Parathyroid adenoma (tissue), 2 donors: ENCODE results near the gene STXBP6.

ENCODE experiments used
- H2AFZ ChIP-seq: fragments of 300-600 bp; sonication (generic); one replicate; pipeline ENCODE4 v1.7.0; 2017; ENCODE audit warnings: antibody characterized with exemption, mild to moderate bottlenecking
- H3K27ac ChIP-seq: fragments of 300-600 bp; sonication (generic); one replicate; pipeline ENCODE4 v1.7.0; 2017
- H3K27me3 ChIP-seq: fragments of 300-600 bp; sonication (generic); one replicate; pipeline ENCODE4 v1.7.0; 2017; ENCODE audit warnings: low read length; ENCODE audit not compliant: control insufficient read depth, insufficient read depth
- H3K36me3 ChIP-seq: fragments of 300-600 bp; sonication (generic); one replicate; pipeline ENCODE4 v1.7.0; 2017; ENCODE audit warnings: low read length; ENCODE audit not compliant: control insufficient read depth, insufficient read depth
- H3K4me1 ChIP-seq: fragments of 300-600 bp; sonication (generic); one replicate; pipeline ENCODE4 v1.7.0; 2017; ENCODE audit warnings: control low read depth
- H3K4me2 ChIP-seq: fragments of 300-600 bp; sonication (generic); one replicate; pipeline ENCODE4 v1.7.0; 2017; ENCODE audit warnings: low read length
- H3K4me3 ChIP-seq: fragments of 300-600 bp; sonication (generic); one replicate; pipeline ENCODE4 v1.7.0; 2017; ENCODE audit warnings: low read depth, low read length
- H3K79me2 ChIP-seq: fragments of 300-600 bp; sonication (generic); one replicate; pipeline ENCODE4 v1.7.0; 2017; ENCODE audit warnings: control low read depth
- H3K9ac ChIP-seq: fragments of 300-600 bp; sonication (generic); one replicate; pipeline ENCODE4 v1.7.0; 2017; ENCODE audit warnings: mild to moderate bottlenecking
- H3K9me3 ChIP-seq: fragments of 300-600 bp; sonication (generic); one replicate; pipeline ENCODE4 v1.7.0; 2017; ENCODE audit warnings: low read length; ENCODE audit not compliant: control insufficient read depth
- TF ChIP-seq, protein P1 (sequence below): fragments of 300-600 bp; sonication (generic); IDR thresholded peaks from one replicate; pipeline ENCODE4 v1.7.0; 2017; ENCODE audit warnings: antibody characterized with exemption, mild to moderate bottlenecking
- donor health status: primary hyperparathyroidism.

STXBP6 gene

DNA sequence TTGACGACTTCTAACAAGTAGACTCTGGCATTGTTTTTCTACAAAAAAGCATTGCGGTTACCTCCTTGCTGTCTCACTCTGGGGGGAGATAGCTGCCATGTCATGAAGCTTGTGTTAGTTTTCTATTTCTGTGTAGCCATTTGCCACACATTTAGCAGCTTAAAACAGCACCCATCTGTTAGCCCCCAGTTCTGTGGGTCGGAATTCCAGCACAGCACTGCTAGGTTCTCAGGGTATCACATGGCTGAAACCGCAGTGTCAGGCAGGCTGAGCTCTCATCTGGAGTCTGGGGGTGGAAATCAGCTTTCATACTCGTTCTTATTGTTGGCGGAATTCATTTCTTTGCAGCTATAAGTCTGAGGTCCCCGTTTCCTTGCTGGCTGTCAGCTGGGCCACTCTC, 19.9 kb upstream of the STXBP6 start:
- H3K4me1 ChIP-seq, result no peaks in the 10 kb centered on the region
- no peak overlapping the region for H3K27ac ChIP-seq
- H3K9ac ChIP-seq, result no peak overlapping the region
- TF ChIP-seq, protein P1, sequence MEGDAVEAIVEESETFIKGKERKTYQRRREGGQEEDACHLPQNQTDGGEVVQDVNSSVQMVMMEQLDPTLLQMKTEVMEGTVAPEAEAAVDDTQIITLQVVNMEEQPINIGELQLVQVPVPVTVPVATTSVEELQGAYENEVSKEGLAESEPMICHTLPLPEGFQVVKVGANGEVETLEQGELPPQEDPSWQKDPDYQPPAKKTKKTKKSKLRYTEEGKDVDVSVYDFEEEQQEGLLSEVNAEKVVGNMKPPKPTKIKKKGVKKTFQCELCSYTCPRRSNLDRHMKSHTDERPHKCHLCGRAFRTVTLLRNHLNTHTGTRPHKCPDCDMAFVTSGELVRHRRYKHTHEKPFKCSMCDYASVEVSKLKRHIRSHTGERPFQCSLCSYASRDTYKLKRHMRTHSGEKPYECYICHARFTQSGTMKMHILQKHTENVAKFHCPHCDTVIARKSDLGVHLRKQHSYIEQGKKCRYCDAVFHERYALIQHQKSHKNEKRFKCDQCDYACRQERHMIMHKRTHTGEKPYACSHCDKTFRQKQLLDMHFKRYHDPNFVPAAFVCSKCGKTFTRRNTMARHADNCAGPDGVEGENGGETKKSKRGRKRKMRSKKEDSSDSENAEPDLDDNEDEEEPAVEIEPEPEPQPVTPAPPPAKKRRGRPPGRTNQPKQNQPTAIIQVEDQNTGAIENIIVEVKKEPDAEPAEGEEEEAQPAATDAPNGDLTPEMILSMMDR, result no peak
- no peak overlapping the region for H2AFZ ChIP-seq
- no peaks in the 10 kb centered on the region for H3K27me3 ChIP-seq
- H3K9me3 ChIP-seq, result no peaks in the 10 kb centered on the region
- H3K36me3 ChIP-seq, result no peaks in the 10 kb centered on the region
- H3K79me2 ChIP-seq, result no peaks in the 10 kb centered on the region
- no peak overlapping the region for H3K4me2 ChIP-seq
- no peak overlapping the region for H3K4me3 ChIP-seq

DNA sequence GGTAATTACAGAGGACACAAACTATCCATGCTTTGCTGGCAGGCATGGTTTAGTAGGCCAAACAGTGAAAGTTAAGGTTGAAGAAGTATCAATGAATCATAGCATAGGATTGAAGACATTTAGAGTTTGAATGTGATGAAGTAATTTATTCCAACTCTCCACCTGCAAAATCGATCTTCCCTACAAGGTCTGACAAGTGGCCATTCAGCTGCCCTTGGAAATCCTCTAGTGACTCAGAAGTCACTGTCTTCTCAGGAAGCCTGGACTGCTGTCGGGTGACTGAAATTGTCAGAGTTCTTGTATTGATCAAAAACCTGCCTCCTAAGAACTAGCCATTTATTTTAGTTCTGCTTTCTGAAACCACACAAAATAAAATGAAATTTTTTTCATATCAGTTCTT, 17.7 kb upstream of the STXBP6 start:
- Histone ChIP-seq H3K36me3 (no peaks in the 10 kb centered on the region), H3K9me3 (no peaks in the 10 kb centered on the region), H2AFZ (no peak overlapping the region), H3K4me3 (no peak overlapping the region), H3K27ac (no peak overlapping the region), H3K4me1 (no peaks in the 10 kb centered on the region), H3K4me2 (no peak overlapping the region), H3K27me3 (no peaks in the 10 kb centered on the region), H3K9ac (no peak overlapping the region), H3K79me2 (no peaks in the 10 kb centered on the region)
- TF ChIP-seq, protein P1, result no peak

DNA sequence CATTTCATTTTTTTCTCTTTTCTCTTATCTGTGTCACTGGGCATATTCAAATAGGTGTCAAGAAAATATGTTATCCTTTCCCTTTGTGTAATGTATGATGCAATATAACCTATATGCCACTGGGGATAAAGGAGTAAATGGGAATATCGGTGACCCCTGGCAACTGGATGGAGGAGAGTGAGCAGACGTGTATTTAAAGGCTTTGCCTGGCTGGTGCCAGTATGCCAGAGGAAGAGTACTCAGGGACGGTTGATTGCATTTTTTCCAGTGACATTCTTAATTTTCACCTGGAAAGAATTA, 12.0 kb upstream of the STXBP6 start:
- Histone ChIP-seq H3K27me3 (no peaks in the 10 kb centered on the region), H3K9ac (no peak overlapping the region), H3K79me2 (no peaks in the 10 kb centered on the region), H3K9me3 (no peaks in the 10 kb centered on the region), H3K36me3 (no peaks in the 10 kb centered on the region), H3K4me1 (no peaks in the 10 kb centered on the region), H2AFZ (no peak overlapping the region), H3K4me3 (no peak overlapping the region), H3K4me2 (no peak overlapping the region), H3K27ac (no peak overlapping the region)
- TF ChIP-seq, protein P1, result no peak

DNA sequence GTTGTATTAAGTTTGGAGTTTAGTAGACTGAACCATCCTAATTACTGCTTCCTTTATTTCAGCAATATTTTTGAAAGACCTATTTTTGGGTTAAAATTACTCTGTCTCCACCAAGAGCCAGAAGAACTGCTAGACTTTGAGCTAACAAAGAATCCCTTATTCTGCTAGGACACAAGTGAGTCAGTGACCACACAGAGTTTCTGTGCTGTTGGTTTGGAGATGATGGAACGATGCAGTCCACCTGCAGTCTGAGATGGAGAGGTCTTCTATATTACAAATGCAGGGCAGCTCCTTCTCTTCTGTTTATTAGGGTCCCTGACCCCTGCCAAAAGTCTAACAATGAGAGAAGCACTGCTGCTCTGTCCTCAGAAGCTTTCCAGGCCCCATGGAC, 6.7 kb upstream of the STXBP6 start:
- Histone ChIP-seq H3K27me3 (no peaks in the 10 kb centered on the region), H3K4me2 (no peak overlapping the region), H3K27ac (no peak overlapping the region), H3K4me3 (no peak overlapping the region), H3K79me2 (no peaks in the 10 kb centered on the region), H2AFZ (no peak overlapping the region), H3K36me3 (no peaks in the 10 kb centered on the region), H3K9ac (no peak overlapping the region), H3K4me1 (no peaks in the 10 kb centered on the region), H3K9me3 (no peaks in the 10 kb centered on the region)
- TF ChIP-seq, protein P1, result no peak

DNA sequence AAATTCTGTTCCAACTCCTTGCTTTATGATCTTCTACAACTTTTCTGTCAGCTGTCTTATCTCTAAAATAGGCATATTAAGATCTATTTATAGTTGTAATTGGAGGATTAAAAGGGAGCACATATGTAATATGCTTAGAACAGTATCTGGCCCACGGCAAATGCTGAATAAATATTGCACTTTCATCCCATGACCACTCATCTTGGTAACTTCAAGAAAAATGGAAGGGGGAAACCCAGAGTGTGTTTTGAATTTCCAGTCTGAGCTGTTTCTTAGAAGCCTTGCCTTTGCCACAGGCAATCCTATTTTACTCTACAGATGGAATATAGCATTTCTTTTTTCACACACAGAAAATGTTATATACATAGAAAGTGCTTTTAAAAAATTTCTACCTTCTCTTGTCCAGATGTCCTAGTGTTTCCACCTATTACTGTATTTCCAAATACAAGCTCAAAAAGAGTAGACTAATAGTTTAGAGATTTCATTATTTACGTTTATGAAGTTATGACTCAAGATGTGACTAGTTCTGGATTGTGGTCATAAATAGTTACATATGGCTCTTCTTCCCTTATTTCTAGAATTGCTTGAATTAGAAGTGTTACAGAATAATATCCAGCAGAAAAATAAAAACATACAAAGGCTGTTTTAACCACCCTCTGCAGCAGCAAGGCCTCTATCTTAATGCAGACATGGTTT, 6.2 kb upstream of the STXBP6 start:
- no peaks in the 10 kb centered on the region for H3K9me3 ChIP-seq
- H3K79me2 ChIP-seq, result no peaks in the 10 kb centered on the region
- no peaks in the 10 kb centered on the region for H3K27me3 ChIP-seq
- H3K4me3 ChIP-seq, result no peak overlapping the region
- no peaks in the 10 kb centered on the region for H3K4me1 ChIP-seq
- no peaks in the 10 kb centered on the region for H3K36me3 ChIP-seq
- H3K27ac ChIP-seq, result no peak overlapping the region
- TF ChIP-seq, protein P1, result no peak
- no peak overlapping the region for H3K9ac ChIP-seq
- no peak overlapping the region for H2AFZ ChIP-seq
- no peak overlapping the region for H3K4me2 ChIP-seq
